HT-29 (cell line): ENCODE measurements around the gene RGL2. TPM values are rescaled to one million over a fixed set of nuclear protein-coding genes. Genes with fewer than 3 reads are reported as not detected.
"Not testable (repeated sequence)": the region's sequence is repeated elsewhere in the genome, so short reads cannot be mapped to it uniquely, and the experiment has no call there.

ENCODE experiments used
- DNase-seq: peaks from one replicate; pipeline ENCODE4 v3.0.0-alpha.2; 2015; ENCODE audit warnings: low spot score
- total RNA-seq: library from RNA; depleted of rRNA; stranded (reverse); fragments of >200 nt; shearing (Covaris generic); gene quantifications from 2 replicates; pipeline ENCODE4 v1.2.3, GENCODE V29; 2014

Gene RGL2
- total RNA-seq, 1 experiment from 2014 or later: 38.2 TPM

DNA sequence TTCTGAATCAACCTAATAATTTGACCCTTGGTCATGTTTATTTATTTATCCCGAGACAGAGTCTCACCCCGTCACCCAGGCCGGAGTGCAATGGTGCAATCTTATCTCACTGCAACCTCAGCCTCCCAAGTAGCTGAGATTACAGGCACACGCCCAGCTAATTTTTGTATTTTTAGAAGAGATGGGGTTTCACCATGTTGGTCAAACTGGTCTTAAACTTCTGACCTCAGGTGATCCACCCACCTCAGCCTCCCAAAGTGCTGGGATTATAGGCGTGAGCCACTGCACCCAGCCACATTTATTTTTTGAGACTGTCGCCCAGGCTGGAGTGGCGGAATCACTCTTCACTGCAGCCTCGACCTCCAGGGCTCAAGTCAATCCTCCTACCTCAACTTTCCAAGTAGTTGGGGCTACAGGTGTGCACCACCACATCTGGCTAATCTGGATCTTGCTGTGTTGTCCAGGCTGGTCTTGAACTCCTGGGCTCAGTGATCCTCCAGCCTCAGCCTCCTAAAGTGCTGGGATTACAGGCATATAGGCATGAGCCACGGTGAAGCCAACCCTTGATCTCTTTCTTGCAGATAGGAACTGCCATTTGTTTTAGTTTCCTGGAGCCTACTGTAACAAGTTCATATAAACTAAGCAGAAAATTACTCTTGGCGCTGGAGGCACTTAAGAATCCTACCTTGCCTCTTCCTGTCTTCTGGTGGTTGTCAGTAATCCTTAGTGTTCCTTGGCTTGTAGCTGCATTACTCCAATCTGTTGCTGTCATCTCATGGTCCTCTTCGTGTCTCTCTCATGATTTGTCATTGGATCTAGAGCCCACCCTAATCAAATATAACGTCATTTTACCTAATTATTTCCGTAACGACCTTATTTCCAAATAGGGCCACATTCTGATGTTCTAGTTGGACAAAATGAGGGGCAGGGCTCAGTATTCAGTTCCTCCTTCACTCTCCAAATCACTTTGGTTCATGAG is 24.5 kb downstream of the RGL2 start:
- peak; percentile 9 for DNase-seq

DNA sequence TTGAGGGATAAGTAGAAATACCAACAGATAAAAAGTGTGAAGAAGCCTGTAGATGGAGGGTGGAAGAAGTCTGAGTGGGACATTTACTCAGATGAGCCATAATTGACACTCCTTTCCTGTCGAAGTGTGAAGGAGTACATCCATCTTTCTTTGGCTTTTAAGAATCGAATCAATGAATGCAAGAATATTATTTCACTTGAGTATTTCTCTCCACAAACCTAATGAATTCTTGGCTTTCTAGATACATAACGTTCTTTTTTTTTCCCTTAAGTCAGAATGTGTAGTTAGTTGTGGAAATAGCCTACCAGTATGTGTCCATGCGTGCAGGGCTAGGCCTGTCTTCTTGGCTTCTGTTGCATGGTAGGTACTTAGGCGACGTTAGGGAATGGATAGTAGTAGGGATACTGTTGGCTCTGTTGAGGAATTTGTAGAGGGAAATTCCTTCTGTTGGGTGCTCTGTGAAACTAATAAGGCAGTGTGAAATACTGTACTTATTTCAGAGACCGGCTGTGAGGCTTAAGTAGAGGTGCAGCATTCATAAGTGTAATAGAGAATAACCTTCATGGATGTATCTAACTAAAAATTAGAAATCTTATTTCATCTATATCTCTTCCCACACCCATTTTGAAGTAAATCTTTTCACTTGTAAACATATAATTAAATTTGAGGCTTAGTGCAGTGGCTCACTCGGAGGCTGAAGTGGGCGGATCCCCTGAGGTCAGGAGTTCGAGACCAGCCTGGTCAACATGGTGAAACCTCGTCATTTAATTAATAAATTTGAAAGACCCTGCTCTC is 25.4 kb downstream of the RGL2 start:
- peak; percentile 17 for DNase-seq

DNA sequence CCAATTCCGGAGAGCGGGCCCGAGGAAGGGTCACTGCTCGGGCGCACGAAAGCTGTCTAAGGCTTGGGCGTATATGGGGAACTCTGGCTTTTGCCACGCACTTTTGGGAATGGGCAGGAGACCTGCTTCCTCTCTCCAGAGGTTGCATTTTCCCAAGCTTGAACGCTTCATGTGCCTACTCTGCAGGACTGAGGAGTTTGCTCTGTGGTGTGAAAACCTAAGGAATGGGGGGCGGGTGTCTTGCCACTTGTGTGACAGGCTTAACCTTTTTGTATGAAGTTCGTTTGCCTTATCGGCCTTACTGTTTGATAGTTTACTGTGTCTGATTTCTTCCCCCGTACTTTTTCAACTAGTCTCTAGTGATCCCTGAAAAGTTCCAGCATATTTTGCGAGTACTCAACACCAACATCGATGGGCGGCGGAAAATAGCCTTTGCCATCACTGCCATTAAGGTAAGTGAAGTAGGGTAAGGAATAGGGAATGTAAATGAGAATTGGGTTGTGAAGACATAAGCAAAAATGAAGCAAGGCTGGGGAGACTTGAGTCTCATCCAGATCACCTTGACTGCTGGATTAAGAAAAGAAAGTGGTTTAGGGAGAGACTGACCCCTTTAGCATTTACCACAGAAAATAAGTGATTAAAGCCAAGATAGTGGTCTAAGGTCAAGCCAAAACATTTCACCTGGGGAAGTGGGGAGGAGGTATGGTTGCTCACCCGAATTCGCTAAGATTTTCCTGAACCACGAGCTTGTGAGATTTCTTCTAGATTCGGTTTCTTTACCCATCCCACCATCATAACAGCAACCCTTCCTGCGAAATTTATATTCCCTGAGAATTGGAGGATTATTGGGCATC is 26.2 kb downstream of the RGL2 start:
- DNase-seq: no peak

DNA sequence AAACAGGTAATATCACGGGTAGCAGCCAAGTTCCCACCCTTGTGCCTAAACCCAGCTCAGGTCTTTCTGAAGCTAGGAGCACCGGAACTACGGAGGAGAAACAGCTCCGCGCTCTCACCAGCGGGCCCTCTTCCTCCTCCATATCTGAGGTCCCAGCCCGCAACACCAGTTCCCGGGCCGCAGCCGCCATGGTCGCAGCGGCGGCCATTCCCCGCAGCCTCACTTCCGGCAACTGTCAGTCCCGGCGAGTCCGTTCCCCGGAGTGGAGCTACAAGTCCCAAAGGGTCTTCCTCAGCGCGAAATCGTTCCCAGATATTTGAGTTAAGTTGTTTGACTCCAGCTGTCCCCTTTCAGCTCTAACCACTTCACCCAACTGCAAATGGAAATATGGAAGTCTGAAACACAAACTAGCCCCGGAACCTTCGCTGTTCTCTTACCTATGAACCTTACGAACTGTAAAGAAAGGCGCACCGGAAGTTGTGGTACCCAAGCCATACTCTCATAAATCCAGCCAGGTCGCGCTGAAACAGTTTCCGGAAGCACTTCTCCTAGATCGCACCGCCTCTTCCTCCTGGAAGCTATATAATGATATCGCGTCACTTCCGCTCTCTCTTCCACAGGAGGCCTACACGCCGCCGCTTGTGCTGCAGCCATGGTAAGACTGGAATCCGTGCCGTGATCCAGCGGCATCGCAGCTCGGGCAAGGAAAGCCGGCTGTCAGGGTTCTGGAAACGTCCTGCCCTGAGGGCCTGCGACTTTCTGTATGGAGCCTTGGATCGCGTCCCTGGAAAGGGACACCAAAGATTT is 27.1 kb downstream of the RGL2 start, which contains the start of the genes RPS18 and VPS52:
TSS of gene RPS18 (plus strand) at position 608 of the 807 bp plus-strand sequence. CDS start at position 653, 45 bp downstream.
TSS of gene VPS52 (minus strand) at position 409 of the 807 bp plus-strand sequence. CDS start at position 208, 201 bp downstream.
- peak; percentile 99 for DNase-seq

DNA sequence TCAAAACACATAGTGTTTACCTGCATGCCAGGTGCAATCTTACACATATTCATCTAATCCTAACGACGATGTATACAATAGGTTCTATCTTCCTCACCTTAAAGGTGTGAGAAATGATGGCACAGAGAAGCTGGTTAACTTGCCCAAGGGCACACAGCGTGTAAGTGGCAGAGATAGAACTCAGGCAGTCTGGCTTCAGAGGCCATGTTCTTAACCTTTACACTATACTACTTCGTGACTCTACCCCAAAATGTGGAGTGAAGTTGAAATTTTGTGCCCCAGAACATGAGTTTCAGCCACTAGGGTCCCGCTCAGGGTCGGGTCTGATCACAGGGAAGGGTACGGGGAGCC is 27.6 kb downstream of the RGL2 start:
- peak; percentile 47 for DNase-seq

DNA sequence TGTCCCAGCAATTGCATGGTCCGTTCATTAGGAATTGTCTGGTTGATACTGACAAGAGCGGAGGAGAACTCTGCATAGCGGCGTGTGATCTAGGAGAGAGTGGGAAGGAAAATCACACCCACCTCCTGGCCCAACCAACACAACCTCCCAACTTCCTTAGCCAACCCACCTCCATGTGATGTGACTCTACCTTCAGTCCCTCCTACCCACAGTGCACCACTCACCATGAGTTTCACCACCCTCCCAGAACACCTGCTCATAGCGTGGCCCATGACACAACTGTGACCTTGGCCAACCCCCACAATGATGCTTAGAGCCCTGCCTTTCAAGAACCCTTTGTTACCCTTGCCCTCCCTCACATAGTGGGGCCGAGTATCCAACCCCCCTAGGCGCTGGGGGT is 34.7 kb downstream of the RGL2 start:
- DNase-seq: no peak

DNA sequence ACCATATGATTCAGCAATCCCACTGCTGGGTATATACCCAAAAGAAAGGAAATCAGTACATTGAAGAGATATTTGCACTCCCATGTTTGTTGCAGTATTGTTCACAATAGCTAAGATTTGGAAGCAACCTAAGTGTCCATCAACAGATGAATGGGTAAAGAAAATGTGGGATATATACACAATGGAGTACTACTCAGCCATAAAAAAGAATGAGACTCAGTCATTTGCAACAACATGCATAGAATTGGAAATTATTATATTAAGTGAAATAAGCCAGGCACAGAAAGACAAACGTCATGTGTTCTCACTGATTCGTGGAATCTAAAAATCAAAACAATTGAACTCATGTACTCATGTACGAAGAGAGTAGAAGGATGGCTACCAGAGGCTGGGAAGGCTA is 36.3 kb downstream of the RGL2 start:
- DNase-seq: not testable (repeated sequence)

DNA sequence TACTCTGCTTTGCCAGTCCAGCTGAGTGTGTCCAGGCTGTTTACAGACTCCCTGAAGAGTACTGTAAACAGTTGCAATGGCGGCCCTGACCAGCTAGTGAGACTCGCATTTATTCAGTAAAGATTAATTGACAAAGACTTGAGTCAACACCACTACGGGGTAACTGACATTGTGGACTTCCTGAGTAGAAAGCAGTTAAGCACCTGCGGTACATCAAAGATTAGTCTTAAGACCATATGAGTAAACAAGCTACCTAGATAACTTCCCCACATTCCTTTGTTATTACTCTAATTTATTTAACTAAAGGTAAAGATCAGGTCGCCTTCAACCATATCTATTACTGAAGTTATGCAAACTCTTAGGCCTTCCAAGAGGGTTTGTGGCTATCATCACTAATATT is 39.7 kb downstream of the RGL2 start:
- DNase-seq: peak; percentile 67

DNA sequence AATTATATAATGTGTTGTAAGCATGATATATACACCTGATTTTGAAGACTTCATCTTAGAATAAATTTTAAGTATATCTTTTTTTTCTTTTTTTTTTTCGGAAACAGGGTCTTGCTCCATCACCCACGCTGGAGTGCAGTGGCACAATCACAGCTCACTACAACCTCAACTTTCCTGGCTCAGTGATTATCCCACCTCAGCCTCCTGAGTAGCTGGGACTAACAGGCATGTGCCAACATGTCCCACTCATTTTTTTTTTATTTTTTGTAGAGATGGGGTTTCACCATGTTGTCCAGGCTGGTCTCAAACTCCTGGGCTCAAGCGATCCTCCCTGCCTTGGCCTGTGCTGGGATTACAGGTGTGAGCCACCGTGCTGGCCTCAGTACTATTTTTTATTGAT is 44.2 kb downstream of the RGL2 start:
- DNase-seq: no peak

DNA sequence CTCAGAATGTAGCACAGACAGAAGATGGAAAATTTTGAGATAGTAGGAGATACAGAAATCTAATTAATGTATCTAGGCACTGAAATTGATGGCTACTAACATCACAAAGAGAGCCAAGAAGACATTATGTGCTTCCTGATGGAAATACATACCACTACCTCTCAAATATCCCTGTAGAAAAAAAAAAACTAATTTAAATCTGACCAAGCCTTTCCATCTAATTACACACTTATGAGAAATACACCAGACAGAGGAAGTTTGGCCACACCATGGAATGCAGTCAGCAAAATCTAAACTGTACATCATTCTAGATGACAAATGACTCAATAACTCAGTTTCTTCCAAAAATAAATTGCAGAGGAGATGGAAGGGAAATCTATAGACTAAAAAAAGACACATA is 46.0 kb downstream of the RGL2 start:
- DNase-seq: no peak

DNA sequence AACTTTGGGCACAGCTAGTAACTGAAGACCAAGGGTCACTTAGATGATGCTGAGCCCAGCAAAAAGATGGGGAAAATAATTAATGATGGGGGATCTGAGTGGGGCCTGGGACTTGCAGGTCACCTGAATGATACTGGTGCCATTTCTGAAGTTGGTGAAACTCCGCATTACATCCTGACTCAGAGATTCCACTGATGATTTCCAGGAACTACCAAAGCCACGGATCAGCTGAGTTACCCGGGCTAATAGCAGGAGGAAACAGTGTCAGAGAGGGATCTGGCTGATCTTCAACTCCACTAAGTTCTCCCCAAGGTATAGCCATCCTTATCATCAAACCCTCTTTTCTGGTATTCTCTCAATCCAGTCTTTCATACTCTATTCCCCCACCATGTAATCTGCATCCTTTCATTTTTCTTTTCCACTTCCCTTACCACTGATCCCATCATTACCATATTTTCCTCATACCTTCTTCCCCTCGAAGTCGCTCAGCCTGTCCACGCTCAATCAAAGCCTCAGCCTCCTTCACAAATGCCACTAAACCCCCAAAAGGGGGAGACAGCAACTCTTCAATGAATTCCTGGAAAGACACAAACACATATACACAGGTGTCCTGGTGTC is 47.2 kb downstream of the RGL2 start:
- no peak for DNase-seq

DNA sequence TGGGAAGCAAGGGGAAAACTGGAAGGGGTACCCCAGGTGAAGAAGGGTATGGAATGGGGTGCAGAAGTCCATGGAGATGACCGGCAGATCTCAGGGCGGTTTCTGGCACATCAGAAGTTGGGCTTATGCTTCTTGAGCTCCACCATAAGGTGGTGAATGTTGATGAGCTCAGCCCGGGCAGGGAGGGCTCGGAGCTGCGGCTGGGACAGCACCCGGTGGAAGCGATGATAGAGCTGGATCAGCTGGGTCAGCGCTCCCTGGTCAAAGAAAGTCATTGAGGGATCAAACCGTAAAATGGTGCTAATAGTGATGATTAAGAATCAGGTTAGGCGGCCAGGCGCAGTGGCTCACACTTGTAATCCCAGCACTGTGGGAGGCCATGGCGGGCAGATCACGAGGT is 48.0 kb downstream of the RGL2 start:
- DNase-seq: no peak

DNA sequence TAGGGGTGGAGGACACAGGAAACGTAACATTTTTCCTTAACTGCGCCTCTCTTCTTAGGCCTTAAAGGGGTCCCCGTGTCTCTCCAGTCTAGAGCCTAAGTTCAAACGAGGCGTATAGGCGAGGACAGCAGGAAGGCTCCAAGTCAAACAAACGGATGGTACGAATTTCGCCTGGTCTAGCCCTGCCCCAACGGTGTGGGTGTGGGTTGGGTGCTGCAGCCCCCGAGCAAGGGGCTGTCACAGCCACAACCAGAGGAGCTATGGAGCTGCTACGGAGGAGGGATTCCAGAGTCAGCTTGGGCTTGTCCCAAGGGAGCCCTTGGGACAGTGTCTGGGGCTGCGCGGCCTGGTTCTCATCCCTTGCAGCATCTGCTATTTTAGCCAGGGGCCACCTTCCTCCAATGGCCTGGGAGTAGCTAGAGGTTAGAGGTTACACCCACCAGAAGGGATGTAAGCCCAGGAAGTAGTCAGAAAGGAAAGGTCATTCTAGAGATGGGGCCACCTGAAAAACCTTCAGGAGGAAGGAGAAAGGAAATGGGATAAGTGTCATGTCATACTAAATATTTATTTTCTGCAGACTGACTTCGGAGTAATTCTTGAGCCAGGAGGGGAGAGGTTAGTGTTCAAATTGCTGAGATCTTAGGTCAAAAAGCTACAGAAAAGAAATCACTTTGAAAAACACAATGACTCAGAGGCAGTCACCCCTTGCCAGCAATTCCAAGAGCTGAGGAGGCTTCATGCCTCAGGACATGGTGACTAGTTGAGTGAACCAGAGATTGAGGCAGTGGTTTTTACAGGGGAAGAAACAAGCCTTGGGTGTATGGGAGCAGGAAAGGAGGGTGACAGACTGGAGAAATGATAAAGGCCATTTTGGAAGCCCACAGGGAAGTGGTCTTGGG is 48.8 kb downstream of the RGL2 start:
- no peak for DNase-seq

DNA sequence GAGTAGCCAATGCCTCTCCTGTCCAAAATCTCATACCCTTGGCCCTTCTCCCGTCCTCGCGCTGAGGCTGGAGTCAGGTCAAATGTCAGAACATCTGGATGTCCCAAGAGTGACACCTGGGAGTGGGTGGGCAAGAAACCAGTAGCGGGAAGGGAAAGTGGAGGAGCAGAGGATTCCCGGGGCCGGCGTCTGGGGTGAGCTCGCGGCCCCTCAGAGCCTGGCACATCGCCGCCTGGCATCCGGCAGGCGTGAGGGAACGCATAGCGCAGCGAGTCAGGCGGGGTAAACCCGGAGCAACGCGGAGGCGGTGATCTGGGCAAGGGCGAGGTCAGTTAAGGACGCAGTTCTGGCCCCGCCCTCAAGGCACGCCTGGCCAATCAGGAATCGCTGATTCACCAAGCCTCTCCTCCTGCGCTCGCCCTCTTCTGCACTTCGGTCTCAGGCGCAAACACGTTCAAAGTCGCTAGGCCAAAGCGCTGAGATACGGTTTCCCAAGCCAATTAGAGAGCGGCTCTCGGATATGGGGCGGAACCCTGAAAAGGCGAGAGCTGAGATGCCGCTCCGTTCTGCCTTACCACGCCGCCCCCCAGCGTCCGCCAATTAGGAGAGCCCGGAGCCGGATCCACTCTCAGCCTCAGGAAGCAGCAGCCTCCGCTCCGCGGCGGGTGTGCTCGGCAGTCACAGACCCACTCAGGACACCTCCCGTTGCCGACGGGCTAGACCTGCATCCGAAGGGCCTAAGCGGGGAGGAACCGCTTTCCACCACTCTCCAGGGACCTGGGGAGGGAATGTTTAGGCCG is 49.6 kb downstream of the RGL2 start:
- peak; percentile 97 for DNase-seq

DNA sequence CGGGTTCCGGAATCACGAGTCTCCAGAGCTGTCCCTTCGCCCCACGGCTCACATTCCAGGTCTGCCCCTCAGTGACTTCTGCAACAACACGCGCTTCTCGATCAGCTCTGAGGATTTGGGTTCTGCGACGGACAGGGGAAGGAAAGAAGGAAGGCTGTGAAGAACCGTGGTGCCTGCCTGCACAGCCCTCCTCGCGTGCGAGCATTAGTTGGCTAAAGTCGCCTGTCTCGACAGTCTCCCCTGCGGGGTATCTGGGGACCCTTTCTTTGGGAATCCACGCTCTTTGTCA is 50.2 kb downstream of the RGL2 start:
- no peak for DNase-seq

DNA sequence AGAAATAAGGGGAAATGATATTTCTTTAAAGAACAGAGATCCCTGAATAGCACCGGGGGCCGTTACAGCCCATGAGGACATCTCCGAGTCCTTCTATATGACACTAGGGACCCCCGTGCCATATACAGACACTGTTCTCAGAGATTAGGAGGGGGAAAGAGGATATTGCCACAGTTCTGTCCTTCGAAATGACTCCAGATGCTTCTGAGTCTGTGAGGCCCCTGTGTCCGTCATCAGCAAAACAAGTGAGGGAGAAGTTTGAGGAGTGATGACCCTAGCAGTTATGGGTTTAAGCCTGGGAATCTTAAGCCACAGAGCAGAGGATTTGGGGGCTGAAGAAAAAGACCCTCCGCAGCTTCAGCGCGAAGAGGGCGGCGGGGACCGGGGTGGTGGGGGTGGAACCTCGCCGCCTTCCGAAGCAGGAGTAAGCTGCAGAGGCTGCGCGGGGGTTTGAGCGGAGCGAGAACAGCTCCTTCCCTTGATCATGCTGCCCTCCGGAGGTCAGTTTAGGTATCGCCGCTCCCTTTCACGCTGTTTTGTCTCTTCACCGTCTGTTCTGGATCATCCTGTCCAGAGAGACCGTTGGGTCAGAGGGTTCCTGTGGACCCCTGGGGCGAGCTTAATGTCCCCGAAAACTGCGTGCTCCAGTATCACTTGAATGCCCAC is 50.6 kb downstream of the RGL2 start:
- DNase-seq: peak; percentile 93

DNA sequence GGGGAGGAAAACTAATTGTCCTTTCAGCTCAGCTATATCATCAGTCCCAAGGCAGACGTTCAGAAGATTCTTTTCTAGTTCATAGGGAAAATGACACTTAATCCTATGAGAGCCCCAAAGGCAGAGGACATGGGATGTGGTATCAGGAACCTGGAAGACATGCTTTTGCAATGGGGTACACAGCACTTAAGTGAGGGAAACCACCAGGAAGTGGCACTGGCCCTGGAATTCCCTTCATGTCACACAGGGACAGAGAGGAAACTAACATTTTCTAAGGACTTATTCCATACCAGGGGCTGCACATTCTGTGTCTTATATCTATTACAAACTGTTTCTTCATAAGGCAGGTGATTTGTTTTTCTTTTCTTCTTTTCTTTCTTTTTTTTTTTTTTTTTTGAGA is 55.3 kb downstream of the RGL2 start:
- no peak for DNase-seq

DNA sequence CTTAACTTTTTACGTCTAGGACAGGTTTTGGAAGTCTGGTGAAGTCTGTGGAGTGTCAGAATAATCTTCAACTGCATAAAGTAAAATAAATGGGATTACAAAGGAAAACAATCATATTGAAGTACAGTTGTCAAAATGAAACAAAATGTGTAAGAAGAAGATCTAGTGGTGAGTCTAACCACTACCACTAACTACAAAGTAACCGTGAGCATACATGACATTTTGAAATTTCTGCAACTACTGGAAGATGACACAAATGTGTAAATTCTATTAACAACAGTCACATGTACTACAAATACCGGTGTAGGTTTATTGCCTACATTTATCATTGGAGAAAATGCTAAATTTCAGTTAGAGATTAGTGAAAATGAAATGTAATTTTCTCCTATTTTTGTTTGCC is 56.8 kb downstream of the RGL2 start:
- no peak for DNase-seq
